Measurements from ENCODE around the gene JDP2. TPM values are rescaled to one million over a fixed set of nuclear protein-coding genes. Genes with fewer than 3 reads are reported as not detected.

JDP2 gene
- total and polyA plus RNA-seq, 2 donors (not counting 1 experiment from before 2014, with no cell fraction given) = 7.9 to 17.9 TPM

GRCh38 chr14:75392686-75393641, 34.9 kb upstream of the JDP2 start:
- intact Hi-C loops (cut with micrococcal nuclease) = no loop called here
- POLR2A ChIA-PET = no interaction called here
- CTCF ChIA-PET = no interaction called here
- Histone ChIP-seq H3K79me2 (ENCODE audit: control insufficient read depth, insufficient read depth, low read length) (no peaks in the 10 kb centered on the region), H3K27me3 (replicated peaks in 1 of 4; ENCODE audit: control extremely low read depth in 1 of 4, control insufficient read depth in 3 of 4, insufficient read depth in 4 of 4, low read length in 3 of 4) (peaks cover 0 to 3% (median 0%) of the 10 kb centered on the region in 4 experiments), H4K20me1 (ENCODE audit: control insufficient read depth, insufficient read depth, low read length, poor library complexity, severe bottlenecking) (no peaks in the 10 kb centered on the region), H3K27ac (ENCODE audit: low read length in 2 of 2) (no peak overlapping the region), H2AFZ (ENCODE audit: insufficient read depth, low read depth, low read length, poor library complexity, severe bottlenecking) (no peak overlapping the region), H3K36me3 (replicated peaks in 1 of 2; ENCODE audit: control extremely low read depth in 1 of 2, control insufficient read depth in 1 of 2, extremely low read depth in 1 of 2, insufficient read depth in 2 of 2, low read length in 1 of 2) (no peaks in the 10 kb centered on the region), H3K4me1 (ENCODE audit: control insufficient read depth in 2 of 2, insufficient read depth in 2 of 2, low read length in 2 of 2) (no peaks in the 10 kb centered on the region), H3K9me3 (ENCODE audit: control extremely low read depth in 1 of 3, control insufficient read depth in 2 of 3, insufficient read depth in 1 of 3, low read length in 2 of 3) (no peaks in the 10 kb centered on the region), H3K9ac (ENCODE audit: low read length) (no peak overlapping the region), H3K4me2 (replicated peaks; ENCODE audit: low read depth, low read length, poor library complexity, severe bottlenecking) (no peak overlapping the region), H3K4me3 (ENCODE audit: control extremely low read depth in 1 of 5, extremely low read depth in 1 of 5, insufficient read depth in 1 of 5, low read depth in 2 of 5, low read length in 4 of 5) (no peak overlapping the region)
- DNase-seq (no peak), ATAC-seq (ENCODE audit: low read depth) (no peak)
- Mint-ChIP-seq H3K4me3 (no peak overlapping the region), H3K4me1 (no peaks in the 10 kb centered on the region), H3K27ac (no peak overlapping the region), H3K27me3 (no peaks in the 10 kb centered on the region), H3K9me3 (ENCODE audit: insufficient read depth) (no peaks in the 10 kb centered on the region)
- WGBS (ENCODE audit: insufficient coverage) = 96% methylated on average over 9 of the region's 11 CpGs
- TF ChIP-seq CTCF (IDR thresholded peaks at IDR 0.05) (no peak), EZH2 (IDR thresholded peaks at IDR 0.05; ENCODE audit: borderline replicate concordance, insufficient read depth, low read depth, low read length, poor library complexity, severe bottlenecking) (no peak)

- H3K36me3 ChIP-seq (replicated peaks in 1 of 2; ENCODE audit: control extremely low read depth in 1 of 2, control insufficient read depth in 1 of 2, extremely low read depth in 1 of 2, insufficient read depth in 2 of 2, low read length in 1 of 2) = no peaks in the 10 kb centered on the region
- Mint-ChIP-seq H3K4me1 (no peaks in the 10 kb centered on the region), H3K9me3 (ENCODE audit: insufficient read depth) (no peaks in the 10 kb centered on the region), H3K27ac (no peak overlapping the region), H3K27me3 (no peaks in the 10 kb centered on the region), H3K4me3 (no peak overlapping the region)
- WGBS (ENCODE audit: insufficient coverage) = no CpG with 5 or more reads among the region's 9 CpGs
- DNase-seq (no peak), ATAC-seq (ENCODE audit: low read depth) (no peak)
- peaks cover 0 to 3% (median 0%) of the 10 kb centered on the region in 4 experiments for H3K27me3 ChIP-seq (replicated peaks in 1 of 4; ENCODE audit: control extremely low read depth in 1 of 4, control insufficient read depth in 3 of 4, insufficient read depth in 4 of 4, low read length in 3 of 4)
- intact Hi-C loops (cut with micrococcal nuclease) = no loop called here
- no peak overlapping the region for H2AFZ ChIP-seq (ENCODE audit: insufficient read depth, low read depth, low read length, poor library complexity, severe bottlenecking)
- no peak overlapping the region for H3K27ac ChIP-seq (ENCODE audit: low read length in 2 of 2)
- peaks cover 0 to 3% (median 1%) of the 10 kb centered on the region in 3 donors for H3K9me3 ChIP-seq (ENCODE audit: control extremely low read depth in 1 of 3, control insufficient read depth in 2 of 3, insufficient read depth in 1 of 3, low read length in 2 of 3)
- no peaks in the 10 kb centered on the region for H4K20me1 ChIP-seq (ENCODE audit: control insufficient read depth, insufficient read depth, low read length, poor library complexity, severe bottlenecking)
- no peak overlapping the region for H3K9ac ChIP-seq (ENCODE audit: low read length)
- ChIA-PET CTCF (no interaction called here), POLR2A (no interaction called here)
- no peaks in the 10 kb centered on the region for H3K4me1 ChIP-seq (ENCODE audit: control insufficient read depth in 2 of 2, insufficient read depth in 2 of 2, low read length in 2 of 2)
- no peaks in the 10 kb centered on the region for H3K79me2 ChIP-seq (ENCODE audit: control insufficient read depth, insufficient read depth, low read length)
- TF ChIP-seq EZH2 (IDR thresholded peaks at IDR 0.05; ENCODE audit: borderline replicate concordance, insufficient read depth, low read depth, low read length, poor library complexity, severe bottlenecking) (no peak), CTCF (IDR thresholded peaks at IDR 0.05) (no peak)
- H3K4me3 ChIP-seq (ENCODE audit: control extremely low read depth in 1 of 5, extremely low read depth in 1 of 5, insufficient read depth in 1 of 5, low read depth in 2 of 5, low read length in 4 of 5) = no peak overlapping the region
- H3K4me2 ChIP-seq (replicated peaks; ENCODE audit: low read depth, low read length, poor library complexity, severe bottlenecking) = no peak overlapping the region
Measured at GRCh38 chr14:75393794-75394193, 34.0 kb upstream of the JDP2 start.

Data from B cell (primary cell).